Natural killer cell treated with Interleukin-12 subunit alpha and Interleukin-12 subunit beta and Interleukin-15 and Interleukin-18, amount 100 ng/mL, for 72 hours (primary cell): ENCODE measurements around the gene SLC28A3. TPM values are rescaled to one million over a fixed set of nuclear protein-coding genes. Genes with fewer than 3 reads are reported as not detected.
A peak's percentile ranks its signal among the peaks of the same experiment; 100 is the strongest.

Experiments
- ATAC-seq, 2 donors: fragments of 150-1000 bp; cut with Tn5 transposase in 1 of 2; sonication (Bioruptor Pico), chemical (Tn5 transposase) in 1 of 2; 2 replicates each; pipeline ENCODE4 v1.10.0; 2021
- DNase-seq: peaks from one replicate; pipeline ENCODE4 v3.0.0; 2022; ENCODE audit warnings: low spot score
- H3K27ac Mint-ChIP-seq, 2 donors: 1 replicate in 1 of 2; 2 replicates in 1 of 2; pipeline ENCODE4 v1.8.0; 2022; ENCODE audit warnings: mixed read lengths in 2 of 2, mild to moderate bottlenecking in 1 of 2, moderate library complexity in 1 of 2
- H3K27me3 Mint-ChIP-seq, 2 donors: 1 replicate in 1 of 2; 2 replicates in 1 of 2; pipeline ENCODE4 v1.8.0; 2022; ENCODE audit warnings: mixed read lengths in 2 of 2
- H3K36me3 Mint-ChIP-seq: one replicate; pipeline ENCODE4 v1.8.0; 2022; ENCODE audit warnings: mixed read lengths
- H3K4me1 Mint-ChIP-seq, 2 donors: 1 replicate in 1 of 2; 2 replicates in 1 of 2; pipeline ENCODE4 v1.8.0; 2022; ENCODE audit warnings: low read depth in 2 of 2, mixed read lengths in 2 of 2, mild to moderate bottlenecking in 1 of 2
- H3K4me3 Mint-ChIP-seq: one replicate; pipeline ENCODE4 v1.8.0; 2022; ENCODE audit warnings: mixed read lengths
- H3K9me3 Mint-ChIP-seq: 2 replicates; pipeline ENCODE4 v1.8.0; 2022; ENCODE audit warnings: mixed read lengths
- total RNA-seq, 2 donors: library from RNA; stranded (reverse); gene quantifications; one replicate each; pipeline ENCODE4 v1.2.3, GENCODE V29; 2022

SLC28A3 gene
- total RNA-seq, 2 donors from 2014 or later: 0.07 to 0.08 TPM

DNA sequence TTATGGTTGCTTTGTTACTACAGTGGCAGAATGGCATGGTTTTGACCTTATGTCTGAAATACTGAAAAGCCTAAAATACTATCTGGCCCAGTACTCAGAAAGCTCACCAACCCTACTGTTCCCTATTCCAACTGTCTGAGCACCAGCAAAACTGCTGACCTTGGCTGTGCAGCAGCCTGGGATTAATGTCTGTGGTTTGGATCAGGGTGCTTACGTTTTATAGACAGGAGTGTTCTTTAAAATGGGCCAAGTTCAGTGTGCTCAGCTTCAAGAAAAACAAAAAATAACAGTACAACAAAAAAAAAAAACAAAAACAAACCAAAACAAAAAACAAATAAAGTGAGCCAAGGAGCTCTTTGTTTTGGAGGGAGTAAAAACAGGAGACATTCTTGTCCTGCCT lies 36.4 kb downstream of the SLC28A3 start:
- DNase-seq (no peak), ATAC-seq (no peak)
- H3K27ac Mint-ChIP-seq: peak overlapping the region in 1 of 2 donors; percentile 36
- H3K36me3 Mint-ChIP-seq: no peaks in the 10 kb centered on the region
- H3K4me1 Mint-ChIP-seq: peaks cover 7 to 11% of the 10 kb centered on the region in 2 donors
- no peak overlapping the region for H3K4me3 Mint-ChIP-seq
- no peaks in the 10 kb centered on the region for H3K27me3 Mint-ChIP-seq
- peaks cover 6% of the 10 kb centered on the region for H3K9me3 Mint-ChIP-seq

DNA sequence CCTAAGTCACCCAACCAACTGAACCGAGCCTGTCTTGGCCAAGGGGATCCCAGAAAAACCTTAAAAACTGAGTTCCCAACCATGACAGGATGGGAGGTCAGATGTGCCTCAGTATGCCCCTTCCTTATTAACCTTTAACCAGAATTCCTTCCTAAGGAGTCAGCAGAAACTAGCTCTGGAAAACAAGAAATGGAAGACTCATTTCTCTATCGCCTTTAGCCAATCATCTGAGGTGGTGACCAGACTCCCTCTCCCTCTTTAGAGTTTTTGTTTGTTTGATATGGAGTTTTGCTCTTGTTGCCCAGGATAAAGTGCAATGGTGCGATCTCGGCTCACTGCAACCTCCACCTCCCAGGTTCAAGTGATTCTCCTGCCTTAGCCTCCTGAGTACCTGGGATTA lies 37.5 kb downstream of the SLC28A3 start:
- Mint-ChIP-seq H3K4me1 (peaks cover 7 to 13% of the 10 kb centered on the region in 2 donors), H3K27ac (peak overlapping the region in 1 of 2 donors; percentile 38), H3K36me3 (no peaks in the 10 kb centered on the region), H3K9me3 (peaks cover 6% of the 10 kb centered on the region), H3K27me3 (no peaks in the 10 kb centered on the region), H3K4me3 (no peak overlapping the region)
- ATAC-seq (no peak), DNase-seq (no peak)

DNA sequence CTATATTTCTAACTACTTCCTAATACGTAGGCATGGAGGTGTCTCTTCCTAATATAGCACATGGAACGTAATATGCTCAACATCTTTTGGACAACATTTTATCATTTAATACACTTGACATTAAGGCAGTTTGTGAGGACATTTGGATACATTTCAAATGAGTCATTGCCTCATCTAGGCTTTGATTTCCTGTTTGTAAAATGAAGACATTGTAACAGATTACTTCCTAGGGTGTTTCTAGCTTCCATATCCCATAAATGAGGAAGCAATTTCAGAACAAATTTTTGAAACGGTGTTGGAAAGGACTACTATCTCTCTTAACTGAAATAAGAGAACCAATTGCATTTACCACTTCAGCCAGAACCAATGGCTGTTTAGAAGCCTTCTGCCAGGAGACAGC lies 38.7 kb downstream of the SLC28A3 start:
- DNase-seq (no peak), ATAC-seq (no peak)
- H3K27me3 Mint-ChIP-seq: no peaks in the 10 kb centered on the region
- peaks cover 15 to 23% of the 10 kb centered on the region in 2 donors for H3K4me1 Mint-ChIP-seq
- peak overlapping the region in 1 of 2 donors; percentile 38 for H3K27ac Mint-ChIP-seq
- peaks cover 6% of the 10 kb centered on the region for H3K9me3 Mint-ChIP-seq
- no peaks in the 10 kb centered on the region for H3K36me3 Mint-ChIP-seq
- no peak overlapping the region for H3K4me3 Mint-ChIP-seq

DNA sequence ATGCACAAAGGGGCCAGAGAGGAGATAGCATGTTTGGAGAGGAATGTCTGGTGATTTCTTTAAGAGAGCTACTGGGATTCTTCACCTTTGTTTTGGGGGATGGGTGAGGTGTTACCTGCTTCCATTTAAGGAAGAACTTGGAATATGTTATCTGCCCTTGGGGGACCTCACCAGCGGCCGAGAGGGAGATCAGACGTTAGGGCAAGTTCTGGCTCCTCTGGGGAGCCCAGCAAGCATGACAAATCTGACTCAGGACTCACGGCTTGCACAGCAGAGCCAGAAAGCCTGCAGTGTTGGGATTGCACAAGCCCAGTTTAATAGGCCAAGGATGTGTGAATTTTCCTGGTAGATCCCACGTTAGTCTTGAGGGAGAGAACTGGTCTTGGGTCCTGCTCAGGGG lies 40.3 kb downstream of the SLC28A3 start:
- H3K4me1 Mint-ChIP-seq: peaks cover 31 to 39% of the 10 kb centered on the region in 2 donors
- H3K27me3 Mint-ChIP-seq: no peaks in the 10 kb centered on the region
- no peak overlapping the region for H3K4me3 Mint-ChIP-seq
- no peaks in the 10 kb centered on the region for H3K36me3 Mint-ChIP-seq
- H3K27ac Mint-ChIP-seq: peak overlapping the region in 1 of 2 donors; percentile 95
- DNase-seq: no peak
- no peak for ATAC-seq
- H3K9me3 Mint-ChIP-seq: peaks cover 6% of the 10 kb centered on the region

DNA sequence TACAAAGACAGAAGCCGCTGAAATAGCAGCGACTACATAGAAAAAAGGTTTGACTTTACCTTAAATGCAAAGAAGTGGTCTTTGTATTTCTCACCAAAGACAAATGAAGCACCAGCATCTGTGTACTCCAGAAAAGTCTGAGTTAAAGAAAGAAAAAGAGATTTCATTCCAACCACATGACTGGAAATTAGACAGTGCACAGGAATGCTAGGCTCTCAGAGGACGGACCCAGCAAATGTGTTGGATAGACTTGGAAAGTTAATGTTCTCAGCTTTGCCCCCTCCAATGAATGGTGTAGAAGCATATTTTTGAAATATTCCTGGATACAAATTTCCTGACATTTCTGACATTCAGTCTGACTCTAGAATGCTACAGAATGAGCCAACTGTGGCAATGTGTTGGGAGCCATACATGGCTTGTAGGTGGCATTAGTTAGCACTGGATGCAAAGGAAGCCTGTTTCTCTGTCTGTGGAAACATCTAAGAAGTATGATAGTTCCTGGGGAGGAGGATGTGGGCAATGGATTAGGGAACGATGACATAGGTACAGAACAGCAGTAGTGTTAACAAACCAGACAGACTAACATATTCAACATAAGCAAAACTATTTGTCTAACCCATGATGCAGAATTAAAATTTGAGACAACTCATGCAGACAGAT lies 43.3 kb downstream of the SLC28A3 start:
- peaks cover 56 to 63% of the 10 kb centered on the region in 2 donors for H3K4me1 Mint-ChIP-seq
- H3K27me3 Mint-ChIP-seq: no peaks in the 10 kb centered on the region
- peaks cover 8% of the 10 kb centered on the region for H3K9me3 Mint-ChIP-seq
- DNase-seq (no peak), ATAC-seq (no peak)
- peak overlapping the region; percentile 75 for H3K4me3 Mint-ChIP-seq
- H3K27ac Mint-ChIP-seq: peak overlapping the region; percentile 80 to 95
- H3K36me3 Mint-ChIP-seq: no peaks in the 10 kb centered on the region

DNA sequence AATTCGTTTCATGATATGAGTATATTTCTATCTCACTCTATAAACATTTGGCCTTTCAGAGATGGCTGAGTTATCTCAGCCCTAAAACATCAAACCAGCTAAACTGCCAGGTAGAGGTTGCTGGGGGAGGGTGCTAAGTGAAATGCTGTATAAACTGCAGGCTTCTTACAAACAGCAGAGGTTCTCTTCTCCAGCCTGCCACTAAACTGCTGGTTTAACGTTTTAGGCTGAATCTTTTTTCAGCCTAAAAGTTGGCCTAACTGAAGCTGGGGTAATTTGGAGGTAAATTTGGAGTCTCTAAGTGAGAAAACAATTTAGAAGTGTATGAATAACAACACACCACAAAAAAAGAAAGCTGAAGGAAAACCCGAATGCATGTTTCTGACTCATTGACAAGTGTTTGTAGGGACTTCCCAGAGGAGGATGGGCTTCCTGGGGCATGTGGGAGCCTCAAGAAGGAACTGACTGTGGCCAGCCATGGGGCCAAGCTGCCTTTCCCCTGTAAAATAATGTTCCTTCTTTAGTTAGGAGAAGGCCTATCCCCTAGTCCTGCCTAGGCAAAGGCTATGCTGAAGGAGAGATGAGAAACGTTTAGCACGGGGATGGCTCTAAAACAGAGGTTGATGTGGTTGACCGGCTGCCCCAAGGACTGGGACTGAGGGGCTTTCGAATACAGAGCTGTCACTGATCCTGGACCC lies 44.3 kb downstream of the SLC28A3 start:
- peaks cover 4% of the 10 kb centered on the region for H3K9me3 Mint-ChIP-seq
- DNase-seq: peak; percentile 86
- peak; percentile 89 to 93 for ATAC-seq
- peak overlapping the region; percentile 75 for H3K4me3 Mint-ChIP-seq
- H3K27ac Mint-ChIP-seq: peak overlapping the region; percentile 80 to 95
- H3K36me3 Mint-ChIP-seq: no peaks in the 10 kb centered on the region
- peaks cover 52 to 64% of the 10 kb centered on the region in 2 donors for H3K4me1 Mint-ChIP-seq
- H3K27me3 Mint-ChIP-seq: no peaks in the 10 kb centered on the region

DNA sequence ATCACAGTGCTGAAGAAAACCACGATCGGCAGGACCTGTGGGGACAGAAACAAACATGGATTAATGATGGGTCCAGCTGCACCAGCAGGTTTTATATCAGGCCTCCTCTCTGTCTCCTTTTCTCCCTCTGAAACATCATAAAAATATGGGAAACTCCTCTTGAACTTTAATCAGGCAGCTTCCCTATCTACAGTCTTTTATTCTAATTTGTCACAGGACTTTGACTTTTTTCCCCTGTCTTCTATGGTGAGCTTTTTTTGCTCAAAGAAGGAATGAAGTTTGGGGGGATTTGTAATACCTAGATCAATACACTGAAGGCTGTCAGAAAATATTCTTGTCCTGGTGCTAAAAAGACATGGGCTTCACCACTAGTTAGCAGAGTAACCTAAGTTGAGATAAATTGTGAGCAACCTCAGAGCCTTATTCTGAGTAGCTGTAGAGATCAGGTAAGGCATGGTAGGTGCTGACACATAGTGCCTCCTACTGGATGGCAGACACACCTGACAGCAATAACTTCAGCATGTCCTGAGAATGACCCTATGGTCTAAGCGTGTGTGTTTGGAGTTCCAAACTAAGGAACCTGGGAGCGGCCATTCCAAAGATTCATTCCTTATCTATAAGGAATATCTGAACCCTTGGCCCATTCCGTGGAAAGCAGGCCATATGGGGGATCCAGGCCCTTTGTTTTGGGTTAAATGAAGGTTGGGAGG lies 46.2 kb downstream of the SLC28A3 start:
- peak overlapping the region; percentile 46 for H3K4me3 Mint-ChIP-seq
- H3K27me3 Mint-ChIP-seq: no peaks in the 10 kb centered on the region
- peaks cover 52 to 66% of the 10 kb centered on the region in 2 donors for H3K4me1 Mint-ChIP-seq
- DNase-seq (no peak), ATAC-seq (no peak)
- no peaks in the 10 kb centered on the region for H3K36me3 Mint-ChIP-seq
- peak overlapping the region; percentile 80 to 95 for H3K27ac Mint-ChIP-seq
- peaks cover 4% of the 10 kb centered on the region for H3K9me3 Mint-ChIP-seq

DNA sequence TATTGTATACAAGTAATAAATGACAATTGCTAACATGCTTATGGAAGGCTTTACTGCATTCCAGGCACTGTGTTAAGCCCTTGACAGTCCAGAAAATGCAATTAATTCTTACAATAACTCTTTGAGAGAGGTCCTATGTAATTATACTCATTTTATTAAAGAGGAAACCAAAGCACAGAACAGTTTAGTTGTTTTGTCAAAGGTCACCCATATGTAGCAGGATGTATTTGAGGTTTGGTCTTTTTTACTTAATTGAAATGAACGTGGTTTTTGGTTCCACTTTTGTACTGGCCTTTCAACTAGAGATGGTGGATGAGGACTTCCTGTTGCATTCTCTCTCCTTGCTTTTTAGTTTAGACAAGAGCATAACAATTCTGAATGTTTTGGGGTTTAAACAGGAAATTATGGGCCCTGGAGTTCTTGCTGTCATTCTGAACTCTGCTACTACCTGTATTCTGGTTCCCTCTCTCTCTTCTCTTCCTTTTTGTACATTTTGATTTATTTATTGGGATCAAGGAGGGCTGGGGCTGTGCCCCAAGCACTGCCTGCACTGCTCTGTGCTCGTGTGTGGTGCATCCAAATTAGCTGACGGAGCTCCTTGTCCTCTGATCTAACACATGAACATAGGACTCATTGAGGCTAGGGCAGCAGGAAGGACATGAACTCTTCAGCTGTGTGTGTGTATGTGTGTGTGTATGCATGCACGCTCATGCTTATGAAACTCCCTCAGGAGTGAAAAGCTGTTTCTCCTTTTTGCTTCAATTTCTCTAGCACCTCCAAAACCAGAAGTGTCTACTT lies 47.4 kb downstream of the SLC28A3 start:
- H3K27ac Mint-ChIP-seq: peak overlapping the region; percentile 80 to 95
- DNase-seq (no peak), ATAC-seq (peak; percentile 20 to 45)
- peaks cover 4 to 7% of the 10 kb centered on the region in 2 donors for H3K27me3 Mint-ChIP-seq
- H3K36me3 Mint-ChIP-seq: peaks cover 4% of the 10 kb centered on the region
- peaks cover 4% of the 10 kb centered on the region for H3K9me3 Mint-ChIP-seq
- peaks cover 52 to 70% of the 10 kb centered on the region in 2 donors for H3K4me1 Mint-ChIP-seq
- peak overlapping the region; percentile 57 for H3K4me3 Mint-ChIP-seq

DNA sequence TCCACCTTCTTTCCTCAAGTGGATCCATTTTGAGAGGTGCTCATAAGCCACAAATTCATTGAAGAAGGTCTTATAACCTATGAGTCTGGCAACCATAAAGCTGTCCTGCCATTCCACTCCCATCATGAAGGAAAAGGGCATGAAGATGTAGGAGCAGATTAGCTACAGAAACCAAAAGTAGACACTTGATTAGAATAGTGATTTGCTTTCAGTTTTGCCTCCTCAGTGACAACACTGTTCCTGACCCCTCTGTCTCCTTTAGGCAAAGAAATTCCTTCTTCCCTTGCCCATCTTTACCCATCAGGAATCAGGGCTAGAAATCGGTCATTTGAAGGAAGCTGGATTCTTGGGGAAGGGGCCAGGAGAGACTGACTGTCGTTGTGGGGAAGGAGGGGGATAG lies 55.2 kb downstream of the SLC28A3 start:
- H3K36me3 Mint-ChIP-seq: peaks cover 4% of the 10 kb centered on the region
- peak in 1 of 2 donors; percentile 62 for ATAC-seq
- no peak for DNase-seq
- peaks cover 4 to 7% of the 10 kb centered on the region in 2 donors for H3K27me3 Mint-ChIP-seq
- H3K27ac Mint-ChIP-seq: peak overlapping the region; percentile 36 to 95
- H3K4me3 Mint-ChIP-seq: no peak overlapping the region
- H3K4me1 Mint-ChIP-seq: peaks cover 10 to 17% of the 10 kb centered on the region in 2 donors
- no peaks in the 10 kb centered on the region for H3K9me3 Mint-ChIP-seq

DNA sequence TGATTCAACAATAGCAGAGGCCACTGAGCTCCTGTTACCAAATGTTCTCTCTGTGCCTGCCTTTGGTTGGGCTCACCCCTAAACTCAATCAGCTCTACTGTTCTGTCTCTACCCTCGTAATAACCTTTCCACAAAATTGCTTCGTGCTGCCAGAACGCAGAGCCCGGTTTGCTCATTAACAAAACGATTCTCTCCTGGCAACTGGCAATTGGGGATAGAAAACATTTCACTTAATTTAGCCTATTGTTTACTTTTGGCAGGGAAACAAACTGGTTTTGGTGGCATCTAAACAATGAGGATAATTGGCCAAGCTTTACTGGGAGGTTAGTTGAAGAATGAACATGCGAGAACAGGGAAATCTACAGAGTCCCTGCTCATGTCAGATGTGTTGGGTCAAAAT lies 56.6 kb downstream of the SLC28A3 start:
- H3K27ac Mint-ChIP-seq: no peak overlapping the region
- ATAC-seq (no peak), DNase-seq (no peak)
- no peak overlapping the region for H3K4me3 Mint-ChIP-seq
- no peaks in the 10 kb centered on the region for H3K9me3 Mint-ChIP-seq
- H3K4me1 Mint-ChIP-seq: peaks cover 10 to 12% of the 10 kb centered on the region in 2 donors
- peaks cover 2 to 4% of the 10 kb centered on the region in 2 donors for H3K27me3 Mint-ChIP-seq
- peaks cover 1% of the 10 kb centered on the region for H3K36me3 Mint-ChIP-seq

DNA sequence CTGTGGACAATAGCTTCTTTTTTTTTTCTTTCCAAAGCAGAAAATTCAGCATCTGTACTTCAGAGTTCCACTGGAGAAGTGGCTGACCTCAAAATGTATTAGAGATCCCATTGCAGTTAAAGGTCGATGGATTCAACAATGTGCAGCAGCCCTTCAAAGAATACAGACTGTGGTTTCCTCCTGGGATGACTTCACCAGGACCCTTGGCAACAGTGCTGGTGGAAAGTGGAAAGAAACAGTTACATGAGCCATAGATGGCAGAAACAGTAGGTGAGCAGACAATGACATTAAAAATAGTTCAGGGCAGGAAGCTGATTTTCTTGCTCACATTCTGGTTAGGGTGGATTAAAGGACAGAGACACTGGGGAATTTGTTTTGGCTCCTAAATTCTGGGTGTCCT lies 62.4 kb downstream of the SLC28A3 start:
- H3K4me3 Mint-ChIP-seq: no peak overlapping the region
- no peaks in the 10 kb centered on the region for H3K4me1 Mint-ChIP-seq
- DNase-seq: no peak
- ATAC-seq: no peak
- no peaks in the 10 kb centered on the region for H3K36me3 Mint-ChIP-seq
- peaks cover 6 to 8% of the 10 kb centered on the region in 2 donors for H3K27me3 Mint-ChIP-seq
- H3K9me3 Mint-ChIP-seq: no peaks in the 10 kb centered on the region
- no peak overlapping the region for H3K27ac Mint-ChIP-seq

DNA sequence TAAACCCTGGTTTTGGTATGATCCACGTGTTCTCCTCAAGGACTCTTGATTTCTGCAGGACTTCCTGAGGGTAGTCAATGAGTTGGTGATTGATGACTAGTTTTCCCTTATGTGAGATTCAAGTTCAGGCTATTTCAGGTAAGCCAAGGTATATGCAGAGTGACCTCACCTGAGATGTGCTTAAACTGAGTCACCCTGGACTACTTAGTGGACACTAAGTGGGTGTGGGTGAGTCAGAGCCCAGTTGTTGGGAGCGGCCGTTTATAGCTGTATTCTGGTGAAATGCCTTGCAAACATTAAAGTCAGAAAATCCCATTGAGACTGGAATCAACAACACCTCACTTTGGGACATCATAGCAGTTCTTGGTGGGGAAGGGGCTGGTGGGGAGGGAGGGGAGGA lies 62.9 kb downstream of the SLC28A3 start:
- H3K27ac Mint-ChIP-seq: no peak overlapping the region
- H3K4me1 Mint-ChIP-seq: no peaks in the 10 kb centered on the region
- H3K27me3 Mint-ChIP-seq: peaks cover 8% of the 10 kb centered on the region in 2 donors
- DNase-seq (no peak), ATAC-seq (no peak)
- H3K9me3 Mint-ChIP-seq: no peaks in the 10 kb centered on the region
- no peak overlapping the region for H3K4me3 Mint-ChIP-seq
- H3K36me3 Mint-ChIP-seq: no peaks in the 10 kb centered on the region

DNA sequence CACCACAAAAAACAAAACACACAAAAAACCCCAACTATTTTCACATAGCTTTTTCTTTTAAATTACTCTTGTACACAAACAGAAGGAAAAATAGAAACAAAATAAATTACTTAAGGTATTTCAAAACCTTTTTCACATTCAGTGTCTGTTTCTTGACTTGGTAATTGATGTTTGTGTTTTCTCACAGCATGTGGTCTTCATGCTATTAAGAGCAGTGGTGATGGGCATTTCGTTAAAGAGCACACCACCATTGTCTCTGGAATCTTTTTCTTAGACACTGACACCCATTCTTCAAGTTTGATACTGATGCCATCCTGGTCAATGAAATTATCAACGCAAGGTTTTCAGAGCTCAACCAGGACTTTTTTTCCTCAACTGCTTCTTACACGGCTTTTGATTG lies 63.8 kb downstream of the SLC28A3 start:
- Mint-ChIP-seq H3K36me3 (no peaks in the 10 kb centered on the region), H3K9me3 (no peaks in the 10 kb centered on the region), H3K4me1 (no peaks in the 10 kb centered on the region), H3K27me3 (peaks cover 14 to 16% of the 10 kb centered on the region in 2 donors), H3K4me3 (no peak overlapping the region), H3K27ac (no peak overlapping the region)
- DNase-seq (no peak), ATAC-seq (no peak)
